Measurements from ENCODE around the gene JPH4. TPM values are rescaled to one million over a fixed set of nuclear protein-coding genes. Genes with fewer than 3 reads are reported as not detected.

The JPH4 gene
- total RNA-seq, 1 experiment from 2014 or later, result 6.8 TPM

DNA sequence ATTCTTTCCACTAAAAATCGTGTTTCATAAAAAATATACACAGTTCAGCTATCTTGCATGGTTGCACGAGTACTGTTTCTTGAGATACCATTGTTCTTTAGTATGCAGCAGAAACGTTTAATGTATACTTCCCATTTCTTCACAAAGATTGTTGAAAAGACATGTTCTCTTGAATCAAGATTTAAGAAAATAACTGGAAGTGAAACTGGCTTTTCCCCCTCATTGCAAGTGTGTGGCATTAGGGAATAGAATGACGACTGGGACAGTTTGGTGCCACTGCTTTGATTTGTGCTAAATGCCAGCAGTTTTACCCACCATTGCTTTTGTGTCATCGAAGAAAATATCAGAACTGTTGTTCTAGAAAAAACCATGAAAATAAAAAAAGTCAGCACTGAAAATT is 37.3 kb upstream of the JPH4 start:
- no peaks in the 10 kb centered on the region; a peak in 1 of 7 replicates for H3K36me3 Mint-ChIP-seq (ENCODE audit: insufficient read depth in 1 of 3, low read depth in 3 of 3)

More for the DNA sequence above, 37.3 kb upstream of the JPH4 start:
- H3K14ac ChIP-seq (ENCODE audit: insufficient read depth, low read length), result no peak overlapping the region
- no peak overlapping the region for H3K27ac Mint-ChIP-seq
- H3K18ac ChIP-seq (ENCODE audit: insufficient read length, low read depth, low read length), result no peak overlapping the region
- H2BK5ac ChIP-seq (ENCODE audit: insufficient read length, low read length), result no peak overlapping the region
- H3K4me2 ChIP-seq (ENCODE audit: insufficient read depth, insufficient read length, low read length), result no peak overlapping the region
- H3T11ph ChIP-seq (ENCODE audit: low read length), result no peak overlapping the region
- no peak overlapping the region for H4K8ac ChIP-seq (replicated peaks; ENCODE audit: insufficient read length, low read depth, low read length)
- H3K27ac ChIP-seq (ENCODE audit: insufficient read length, low read depth, low read length), result no peak overlapping the region
- H3K23ac ChIP-seq (ENCODE audit: insufficient read length, low read depth, low read length), result no peak overlapping the region
- no peak overlapping the region for H3K9ac ChIP-seq (ENCODE audit: extremely low read depth, insufficient read length, low read length)
- H3K27me3 Mint-ChIP-seq (ENCODE audit: low read depth), result peaks cover 5% of the 10 kb centered on the region
- H3K4me3 Mint-ChIP-seq, result no peak overlapping the region
- H3K27me3 ChIP-seq (ENCODE audit: insufficient read depth, low read length), result no peaks in the 10 kb centered on the region
- no peak overlapping the region for H2BK20ac ChIP-seq (ENCODE audit: low read depth, low read length, poor library complexity, severe bottlenecking)
- H3K9me3 Mint-ChIP-seq, result peaks cover 0 to 36% of the 10 kb centered on the region in 2 experiments; a peak in 2 of 5 replicates
- no peak for DNase-seq
- no CpG with 5 or more reads among the region's 5 CpGs for WGBS (ENCODE audit: extremely low coverage, insufficient read length, low lambda C conversion rate)
- no peak overlapping the region for H3K4ac ChIP-seq (ENCODE audit: low read depth, low read length)
- no peaks in the 10 kb centered on the region for H3K4me1 ChIP-seq (ENCODE audit: insufficient read depth, low read length)
- H3K4me1 Mint-ChIP-seq, result no peaks in the 10 kb centered on the region
- H3K23me2 ChIP-seq (ENCODE audit: insufficient read length, low read depth, low read length, poor library complexity, severe bottlenecking), result no peaks in the 10 kb centered on the region
- H4K5ac ChIP-seq (ENCODE audit: insufficient read length, low read depth, low read length), result no peak overlapping the region
- no peaks in the 10 kb centered on the region for H3K9me3 ChIP-seq (ENCODE audit: control insufficient read depth, low read depth, low read length)
- H2BK12ac ChIP-seq (ENCODE audit: insufficient read length, low read depth, low read length), result no peak overlapping the region
- no peaks in the 10 kb centered on the region for H3K79me1 ChIP-seq (ENCODE audit: insufficient read depth, low read depth, low read length, poor library complexity, severe bottlenecking)
- no peak for TF ChIP-seq CTCF (conservative IDR thresholded peaks at IDR 0.05)
- H2AK5ac ChIP-seq (ENCODE audit: insufficient read length, low read length), result no peak overlapping the region
- H4K20me1 ChIP-seq (ENCODE audit: control insufficient read depth, insufficient read depth, insufficient read length), result no peaks in the 10 kb centered on the region
- no peak overlapping the region for H2AFZ ChIP-seq (ENCODE audit: low read length)
- no peaks in the 10 kb centered on the region for H3K79me2 ChIP-seq (ENCODE audit: insufficient read depth, low read length)
- H4K91ac ChIP-seq (ENCODE audit: insufficient read length, low read depth, low read length), result no peak overlapping the region
- no peak overlapping the region for H3K56ac ChIP-seq (ENCODE audit: insufficient read length, low read depth, low read length)
- no peak overlapping the region for H2BK120ac ChIP-seq (ENCODE audit: low read depth, low read length, poor library complexity, severe bottlenecking)
- H2BK15ac ChIP-seq (ENCODE audit: low read depth, low read length), result no peak overlapping the region

Measured in H9 (cell line).